Keratinocyte (primary cell): ENCODE data around the gene NXNL2.

Experiments used
- EZH2 ChIP-seq: IDR thresholded peaks from one replicate; pipeline ENCODE4 v1.6.1; 2012; ENCODE audit warnings: inconsistent platforms, mild to moderate bottlenecking, low read length, moderate library complexity
- TF ChIP-seq, protein P1 (sequence below), 3 experiments: IDR thresholded peaks in 1 of 3; conservative IDR thresholded peaks in 1 of 3; optimal IDR thresholded peaks in 1 of 3; 2 replicates in 2 of 3; 3 replicates in 1 of 3; pipeline versions ENCODE3 to v1.5.1; 2011; ENCODE audit warnings: low read length in 3 of 3, mild to moderate bottlenecking in 3 of 3, moderate library complexity in 2 of 3, control low read depth in 1 of 3, inconsistent platforms in 1 of 3; ENCODE audit not compliant: insufficient read depth in 2 of 3; ENCODE audit errors: extremely low read depth in 1 of 3

DNA sequence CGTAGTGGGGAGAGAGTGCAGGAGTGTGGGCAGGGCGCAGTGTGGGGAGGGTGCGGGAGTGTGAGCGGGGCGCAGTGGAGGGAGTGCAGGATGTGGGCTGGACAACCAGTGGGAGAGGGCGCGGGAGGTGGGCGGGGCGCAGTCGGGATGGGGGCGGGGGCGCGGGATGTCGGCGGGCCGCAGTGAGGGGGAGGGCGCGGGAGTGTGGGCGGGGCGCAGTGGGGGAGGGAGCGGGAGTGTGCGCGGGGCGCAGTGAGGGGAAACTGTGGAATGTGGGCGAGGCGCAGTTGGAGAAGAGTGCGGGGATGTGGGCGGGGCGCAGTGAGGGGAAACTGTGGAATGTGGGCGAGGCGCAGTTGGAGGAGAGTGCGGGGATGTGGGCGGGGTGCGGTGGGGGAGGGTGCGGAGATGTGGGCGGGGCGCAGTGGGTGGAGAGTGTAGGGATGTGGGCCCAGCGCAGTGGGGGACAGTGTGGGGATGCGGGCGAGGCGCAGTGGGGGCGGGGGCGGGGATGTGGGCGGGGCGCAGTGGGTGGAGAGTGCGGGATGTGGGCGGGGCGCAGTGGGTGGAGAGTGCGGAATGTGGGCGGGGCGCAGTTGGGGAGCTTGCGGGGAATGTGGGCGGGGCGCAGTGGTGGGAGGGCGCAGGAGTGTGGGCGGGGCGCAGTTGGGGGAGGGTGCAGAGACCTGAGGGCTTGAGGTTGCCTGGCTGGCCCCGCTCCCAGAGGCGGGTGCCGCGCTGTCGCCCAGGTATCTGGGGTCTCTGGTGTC lies at the start of gene NXNL2:
- TF ChIP-seq, protein P1, sequence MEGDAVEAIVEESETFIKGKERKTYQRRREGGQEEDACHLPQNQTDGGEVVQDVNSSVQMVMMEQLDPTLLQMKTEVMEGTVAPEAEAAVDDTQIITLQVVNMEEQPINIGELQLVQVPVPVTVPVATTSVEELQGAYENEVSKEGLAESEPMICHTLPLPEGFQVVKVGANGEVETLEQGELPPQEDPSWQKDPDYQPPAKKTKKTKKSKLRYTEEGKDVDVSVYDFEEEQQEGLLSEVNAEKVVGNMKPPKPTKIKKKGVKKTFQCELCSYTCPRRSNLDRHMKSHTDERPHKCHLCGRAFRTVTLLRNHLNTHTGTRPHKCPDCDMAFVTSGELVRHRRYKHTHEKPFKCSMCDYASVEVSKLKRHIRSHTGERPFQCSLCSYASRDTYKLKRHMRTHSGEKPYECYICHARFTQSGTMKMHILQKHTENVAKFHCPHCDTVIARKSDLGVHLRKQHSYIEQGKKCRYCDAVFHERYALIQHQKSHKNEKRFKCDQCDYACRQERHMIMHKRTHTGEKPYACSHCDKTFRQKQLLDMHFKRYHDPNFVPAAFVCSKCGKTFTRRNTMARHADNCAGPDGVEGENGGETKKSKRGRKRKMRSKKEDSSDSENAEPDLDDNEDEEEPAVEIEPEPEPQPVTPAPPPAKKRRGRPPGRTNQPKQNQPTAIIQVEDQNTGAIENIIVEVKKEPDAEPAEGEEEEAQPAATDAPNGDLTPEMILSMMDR (optimal IDR thresholded peaks at IDR 0.05 in 1 of 3, IDR thresholded peaks at IDR 0.05 in 1 of 3, conservative IDR thresholded peaks at IDR 0.05 in 1 of 3; ENCODE audit: extremely low read depth in 1 of 3, insufficient read depth in 2 of 3, low read length in 3 of 3): no peak
- no peak for TF ChIP-seq EZH2
